ENCODE data around the gene AGRN. TPM values are rescaled to one million over a fixed set of nuclear protein-coding genes. Genes with fewer than 3 reads are reported as not detected.
"Not testable (repeated sequence)": the region's sequence is repeated elsewhere in the genome, so short reads cannot be mapped to it uniquely, and the experiment has no call there.

Gene AGRN
- total RNA-seq, 5 donors from 2014 or later (not counting 1 experiment from before 2014, with no cell fraction given): 6.0 to 16.3 (median 9.9) TPM

GRCh38 chr1:1026599-1027413 is 6.9 kb downstream of the AGRN start:
- no peaks in the 10 kb centered on the region for H3K9me3 Mint-ChIP-seq
- H3K27me3 Mint-ChIP-seq: peaks cover 0 to 2% of the 10 kb centered on the region in 2 donors
- H3K27ac ChIP-seq (ENCODE audit: low read length): no peak overlapping the region
- H3K4me1 ChIP-seq (ENCODE audit: control insufficient read depth in 1 of 2, extremely low read depth in 1 of 2, insufficient read depth in 2 of 2, low read length in 2 of 2): peaks cover 0 to 11% of the 10 kb centered on the region in 2 experiments
- DNase-seq (no peak), ATAC-seq (replicated peaks in 1 of 4) (peak in 1 of 4 experiments; percentile 7)
- H3K36me3 Mint-ChIP-seq: no peaks in the 10 kb centered on the region
- 63% methylated on average over 14 of the region's 21 CpGs for WGBS (ENCODE audit: insufficient coverage)
- H3K27ac Mint-ChIP-seq: no peak overlapping the region
- H3K4me3 Mint-ChIP-seq: no peak overlapping the region
- H3K36me3 ChIP-seq (ENCODE audit: control insufficient read depth in 2 of 2, extremely low read depth in 1 of 2, insufficient read depth in 1 of 2, low read length in 1 of 2): no peaks in the 10 kb centered on the region
- ChIA-PET POLR2A (no interaction called here), CTCF (no interaction called here)
- no peak overlapping the region for H3K4me3 ChIP-seq (ENCODE audit: control insufficient read depth in 1 of 2, extremely low read depth in 1 of 2, low read length in 1 of 2)
- peaks cover under 1 to 11% (median 2%) of the 10 kb centered on the region in 3 donors for H3K4me1 Mint-ChIP-seq
- H3K27me3 ChIP-seq (replicated peaks in 1 of 2; ENCODE audit: control insufficient read depth in 2 of 2, extremely low read depth in 1 of 2, insufficient read depth in 2 of 2, low read length in 1 of 2): peaks cover 0 to 48% of the 10 kb centered on the region in 2 experiments
- no peaks in the 10 kb centered on the region for H3K9me3 ChIP-seq

- Mint-ChIP-seq H3K27ac (no peak overlapping the region), H3K9me3 (no peaks in the 10 kb centered on the region), H3K27me3 (peaks cover 6 to 10% of the 10 kb centered on the region in 2 donors), H3K4me3 (no peak overlapping the region), H3K4me1 (peaks cover 3 to 12% (median 7%) of the 10 kb centered on the region in 3 donors), H3K36me3 (no peaks in the 10 kb centered on the region)
- no peak for ATAC-seq (replicated peaks in 1 of 4)
- Histone ChIP-seq H3K4me1 (ENCODE audit: control insufficient read depth in 1 of 2, extremely low read depth in 1 of 2, insufficient read depth in 2 of 2, low read length in 2 of 2) (peaks cover 0 to 7% of the 10 kb centered on the region in 2 experiments), H3K9me3 (no peaks in the 10 kb centered on the region), H3K27me3 (replicated peaks in 1 of 2; ENCODE audit: control insufficient read depth in 2 of 2, extremely low read depth in 1 of 2, insufficient read depth in 2 of 2, low read length in 1 of 2) (peaks cover 0 to 48% of the 10 kb centered on the region in 2 experiments), H3K36me3 (ENCODE audit: control insufficient read depth in 2 of 2, extremely low read depth in 1 of 2, insufficient read depth in 1 of 2, low read length in 1 of 2) (no peaks in the 10 kb centered on the region), H3K4me3 (ENCODE audit: control insufficient read depth in 1 of 2, extremely low read depth in 1 of 2, low read length in 1 of 2) (no peak overlapping the region), H3K27ac (ENCODE audit: low read length) (no peak overlapping the region)
- ChIA-PET CTCF (no interaction called here), POLR2A (no interaction called here)
- no peak for DNase-seq
- 82% methylated on average over 6 of the region's 17 CpGs for WGBS (ENCODE audit: insufficient coverage)
Measured at GRCh38 chr1:1027791-1028190, 7.9 kb downstream of the AGRN start.

- POLR2A ChIA-PET; H3K36me3 ChIP-seq (ENCODE audit: control insufficient read depth in 2 of 2, extremely low read depth in 1 of 2, insufficient read depth in 1 of 2, low read length in 1 of 2); CTCF ChIA-PET; H3K9me3 Mint-ChIP-seq; H3K4me1 Mint-ChIP-seq; ATAC-seq (replicated peaks in 1 of 4); H3K36me3 Mint-ChIP-seq; H3K4me3 ChIP-seq (ENCODE audit: control insufficient read depth in 1 of 2, extremely low read depth in 1 of 2, low read length in 1 of 2); H3K9me3 ChIP-seq; DNase-seq; H3K27ac ChIP-seq (ENCODE audit: low read length); H3K4me3 Mint-ChIP-seq; H3K27ac Mint-ChIP-seq: not testable (repeated sequence)
- Histone ChIP-seq H3K4me1 (ENCODE audit: control insufficient read depth in 1 of 2, extremely low read depth in 1 of 2, insufficient read depth in 2 of 2, low read length in 2 of 2) (peaks cover 0 to 21% of the 10 kb centered on the region in 2 experiments), H3K27me3 (replicated peaks in 1 of 2; ENCODE audit: control insufficient read depth in 2 of 2, extremely low read depth in 1 of 2, insufficient read depth in 2 of 2, low read length in 1 of 2) (peaks cover 0 to 54% of the 10 kb centered on the region in 2 experiments)
- peaks cover 10 to 19% of the 10 kb centered on the region in 2 donors for H3K27me3 Mint-ChIP-seq
- 70% methylated on average over 6 of the region's 7 CpGs for WGBS (ENCODE audit: insufficient coverage)
Measured at GRCh38 chr1:1030867-1031658, 11.1 kb downstream of the AGRN start.

GRCh38 chr1:1031659-1032235 is 11.8 kb downstream of the AGRN start:
- Histone ChIP-seq H3K27me3 (replicated peaks in 1 of 2; ENCODE audit: control insufficient read depth in 2 of 2, extremely low read depth in 1 of 2, insufficient read depth in 2 of 2, low read length in 1 of 2) (peaks cover 0 to 56% of the 10 kb centered on the region in 2 experiments), H3K27ac (ENCODE audit: low read length) (no peak overlapping the region), H3K4me3 (ENCODE audit: control insufficient read depth in 1 of 2, extremely low read depth in 1 of 2, low read length in 1 of 2) (no peak overlapping the region), H3K9me3 (no peaks in the 10 kb centered on the region), H3K36me3 (ENCODE audit: control insufficient read depth in 2 of 2, extremely low read depth in 1 of 2, insufficient read depth in 1 of 2, low read length in 1 of 2) (no peaks in the 10 kb centered on the region), H3K4me1 (ENCODE audit: control insufficient read depth in 1 of 2, extremely low read depth in 1 of 2, insufficient read depth in 2 of 2, low read length in 2 of 2) (peaks cover 0 to 21% of the 10 kb centered on the region in 2 experiments)
- no peak for DNase-seq
- no peak overlapping the region for H3K27ac Mint-ChIP-seq
- H3K36me3 Mint-ChIP-seq: no peaks in the 10 kb centered on the region
- 80% methylated on average over 4 of the region's 11 CpGs for WGBS (ENCODE audit: insufficient coverage)
- ChIA-PET POLR2A (no interaction called here), CTCF (no interaction called here)
- H3K4me1 Mint-ChIP-seq: peaks cover 3 to 9% (median 7%) of the 10 kb centered on the region in 3 donors
- H3K4me3 Mint-ChIP-seq: peak overlapping the region; percentile 25 to 73 (median 39)
- ATAC-seq (replicated peaks in 1 of 4): no peak
- H3K27me3 Mint-ChIP-seq: peaks cover 10 to 21% of the 10 kb centered on the region in 2 donors
- H3K9me3 Mint-ChIP-seq: no peaks in the 10 kb centered on the region

- H3K4me1 Mint-ChIP-seq: peaks cover 3 to 9% (median 7%) of the 10 kb centered on the region in 3 donors
- ATAC-seq (replicated peaks in 1 of 4): no peak
Measured at GRCh38 chr1:1032424-1032823, 12.5 kb downstream of the AGRN start.

GRCh38 chr1:1033009-1033587 is 13.2 kb downstream of the AGRN start:
- no peaks in the 10 kb centered on the region for H3K9me3 ChIP-seq
- peak; percentile 58 to 89 (median 78) for DNase-seq
- H3K27ac ChIP-seq (ENCODE audit: low read length): no peak overlapping the region
- peaks cover 0 to 68% of the 10 kb centered on the region in 2 experiments for H3K27me3 ChIP-seq (replicated peaks in 1 of 2; ENCODE audit: control insufficient read depth in 2 of 2, extremely low read depth in 1 of 2, insufficient read depth in 2 of 2, low read length in 1 of 2)
- ATAC-seq (replicated peaks in 1 of 4): peak; percentile 85 to 95 (median 88)
- under 1% methylated on average over 69 of the region's 73 CpGs for WGBS (ENCODE audit: insufficient coverage)
- H3K9me3 Mint-ChIP-seq: no peaks in the 10 kb centered on the region
- H3K36me3 Mint-ChIP-seq: no peaks in the 10 kb centered on the region
- no peak overlapping the region for H3K27ac Mint-ChIP-seq
- H3K36me3 ChIP-seq (ENCODE audit: control insufficient read depth in 2 of 2, extremely low read depth in 1 of 2, insufficient read depth in 1 of 2, low read length in 1 of 2): no peaks in the 10 kb centered on the region
- peaks cover 10 to 24% of the 10 kb centered on the region in 2 donors for H3K27me3 Mint-ChIP-seq
- H3K4me3 Mint-ChIP-seq: peak overlapping the region; percentile 49 to 73 (median 53)
- peaks cover 3 to 11% (median 7%) of the 10 kb centered on the region in 3 donors for H3K4me1 Mint-ChIP-seq
- ChIA-PET CTCF (interaction anchor here in 1 of 2 donors (0.5 kb wide), 1 partner anchor 13 kb away, joined by 4 read pairs; the partner anchor contains the start of gene AGRN), POLR2A (no interaction called here)
- H3K4me1 ChIP-seq (ENCODE audit: control insufficient read depth in 1 of 2, extremely low read depth in 1 of 2, insufficient read depth in 2 of 2, low read length in 2 of 2): peaks cover 0 to 21% of the 10 kb centered on the region in 2 experiments
- H3K4me3 ChIP-seq (ENCODE audit: control insufficient read depth in 1 of 2, extremely low read depth in 1 of 2, low read length in 1 of 2): peak overlapping the region; percentile 32 to 33

More at GRCh38 chr1:1032424-1032823, 12.5 kb downstream of the AGRN start:
- Histone ChIP-seq H3K27me3 (replicated peaks in 1 of 2; ENCODE audit: control insufficient read depth in 2 of 2, extremely low read depth in 1 of 2, insufficient read depth in 2 of 2, low read length in 1 of 2) (peaks cover 0 to 63% of the 10 kb centered on the region in 2 experiments), H3K9me3 (no peaks in the 10 kb centered on the region), H3K27ac (ENCODE audit: low read length) (no peak overlapping the region), H3K4me3 (ENCODE audit: control insufficient read depth in 1 of 2, extremely low read depth in 1 of 2, low read length in 1 of 2) (peak overlapping the region in 1 of 2 donors; percentile 32), H3K36me3 (ENCODE audit: control insufficient read depth in 2 of 2, extremely low read depth in 1 of 2, insufficient read depth in 1 of 2, low read length in 1 of 2) (no peaks in the 10 kb centered on the region), H3K4me1 (ENCODE audit: control insufficient read depth in 1 of 2, extremely low read depth in 1 of 2, insufficient read depth in 2 of 2, low read length in 2 of 2) (peaks cover 0 to 21% of the 10 kb centered on the region in 2 experiments)
- Mint-ChIP-seq H3K36me3 (no peaks in the 10 kb centered on the region), H3K4me3 (peak overlapping the region; percentile 25 to 73 (median 39)), H3K27ac (peak overlapping the region in 1 of 2 donors; percentile 19), H3K27me3 (peaks cover 10 to 22% of the 10 kb centered on the region in 2 donors), H3K9me3 (no peaks in the 10 kb centered on the region)
- POLR2A ChIA-PET: no interaction called here
- WGBS (ENCODE audit: insufficient coverage): 36% methylated on average over 14 of the region's 16 CpGs
- CTCF ChIA-PET: no interaction called here
- no peak for DNase-seq
